Keratinocyte (primary cell): Measurements from ENCODE around the gene DUSP2. TPM values are rescaled to one million over a fixed set of nuclear protein-coding genes. Genes with fewer than 3 reads are reported as not detected.

Source experiments
- DNase-seq: peaks from one replicate; pipeline ENCODE4 v3.0.0-alpha.2; 2011; ENCODE audit warnings: low read depth, missing footprints, low spot score
- FAIRE-seq: peaks from 2 replicates; lab custom pipeline; 2011; peaks lifted over from hg19 to GRCh38; lab: Jason Lieb, UNC
- H2AFZ ChIP-seq: 2 replicates; pipeline ENCODE4 v1.6.0; 2012; ENCODE audit warnings: low read length, control low read depth, inconsistent platforms; ENCODE audit not compliant: control insufficient read depth
- H3K27ac ChIP-seq: 2 replicates; pipeline ENCODE4 v1.5.1; 2011; ENCODE audit warnings: low read length; ENCODE audit not compliant: control insufficient read depth, insufficient read depth
- H3K27me3 ChIP-seq: 3 replicates; pipeline ENCODE4 v1.6.0; 2011; ENCODE audit warnings: low read length; ENCODE audit not compliant: control insufficient read depth, insufficient read depth; ENCODE audit errors: extremely low read depth
- H3K36me3 ChIP-seq, 2 experiments: 2 replicates in 1 of 2; 3 replicates in 1 of 2; pipeline ENCODE4 v1.5.1; 2011; ENCODE audit warnings: low read length in 2 of 2, mild to moderate bottlenecking in 1 of 2; ENCODE audit not compliant: control insufficient read depth in 2 of 2, insufficient read depth in 2 of 2; ENCODE audit errors: extremely low read depth in 1 of 2
- H3K4me1 ChIP-seq: 3 replicates; pipeline ENCODE4 v1.5.1; 2011; ENCODE audit warnings: low read length; ENCODE audit not compliant: control insufficient read depth, insufficient read depth; ENCODE audit errors: extremely low read depth
- H3K4me2 ChIP-seq: 3 replicates; pipeline ENCODE4 v1.6.0; 2011; ENCODE audit warnings: low read depth, low read length; ENCODE audit not compliant: control insufficient read depth, insufficient read depth; ENCODE audit errors: extremely low read depth
- H3K4me3 ChIP-seq, 3 experiments: fragments of 200-600 bp in 1 of 3; sonication (generic) in 1 of 3; 2 replicates in 2 of 3; 3 replicates in 1 of 3; pipeline ENCODE4 v1.5.1; 2011 to 2016; ENCODE audit warnings: low read length in 3 of 3, mild to moderate bottlenecking in 3 of 3, control low read depth in 2 of 3, inconsistent platforms in 1 of 3, low read depth in 1 of 3, mixed read lengths in 1 of 3, mixed run types in 1 of 3, moderate library complexity in 1 of 3; ENCODE audit not compliant: control insufficient read depth in 2 of 3, insufficient read depth in 2 of 3; ENCODE audit errors: extremely low read depth in 1 of 3
- H3K79me2 ChIP-seq: 2 replicates; pipeline ENCODE4 v1.6.0; 2012; ENCODE audit warnings: low read length; ENCODE audit not compliant: control insufficient read depth, insufficient read depth
- H3K9ac ChIP-seq: 3 replicates; pipeline ENCODE4 v1.6.0; 2011; ENCODE audit warnings: low read length; ENCODE audit not compliant: control insufficient read depth, insufficient read depth; ENCODE audit errors: extremely low read depth
- H3K9me1 ChIP-seq: 3 replicates; pipeline ENCODE4 v1.6.0; 2011; ENCODE audit warnings: low read length; ENCODE audit not compliant: control insufficient read depth, insufficient read depth; ENCODE audit errors: extremely low read depth
- H3K9me3 ChIP-seq: 2 replicates; pipeline ENCODE4 v1.5.1; 2012; ENCODE audit warnings: low read depth, low read length; ENCODE audit not compliant: control insufficient read depth
- H4K20me1 ChIP-seq: 3 replicates; pipeline ENCODE4 v1.6.0; 2011; ENCODE audit warnings: low read length; ENCODE audit not compliant: control insufficient read depth, insufficient read depth; ENCODE audit errors: extremely low read depth
- CTCF ChIP-seq, 3 experiments: IDR thresholded peaks in 1 of 3; conservative IDR thresholded peaks in 1 of 3; optimal IDR thresholded peaks in 1 of 3; 2 replicates in 2 of 3; 3 replicates in 1 of 3; pipeline versions ENCODE3 to v1.5.1; 2011; ENCODE audit warnings: low read length in 3 of 3, mild to moderate bottlenecking in 3 of 3, moderate library complexity in 2 of 3, control low read depth in 1 of 3, inconsistent platforms in 1 of 3; ENCODE audit not compliant: insufficient read depth in 2 of 3; ENCODE audit errors: extremely low read depth in 1 of 3
- EZH2 ChIP-seq: IDR thresholded peaks from one replicate; pipeline ENCODE4 v1.6.1; 2012; ENCODE audit warnings: inconsistent platforms, mild to moderate bottlenecking, low read length, moderate library complexity
- dilution Hi-C: fragments of 300-500 bp; cut with MboI; formaldehyde crosslinking; loops from one replicate; pipeline ENCODE4 v1.7.0; 2020; ENCODE audit warnings: low sequenced_read_pairs; ENCODE audit not compliant: extremely low pct_ligation_motif_present
- polyA plus RNA-seq, 5 experiments: library from polyadenylated mRNA; depleted of rRNA in 3 of 5; stranded (reverse) in 3 of 5; stranded (forward) in 1 of 5; unstranded in 1 of 5; fragments of >200 nt; gene quantifications; 1 replicate in 1 of 5; 2 replicates in 3 of 5; 3 replicates in 1 of 5; pipeline versions ENCODE4 v1.2.1 to v1.2.3, GENCODE V29; 2011 to 2012; ENCODE audit warnings: missing spikeins in 2 of 5, low read depth in 1 of 5, low replicate concordance in 1 of 5

DUSP2 gene
- polyA plus RNA-seq, 1 donor (not counting 4 experiments of a cell fraction or from before 2014, with no cell fraction given): 1.2 TPM

GRCh38 chr2:96135171-96135570 lies 10.1 kb downstream of the DUSP2 start:
- Histone ChIP-seq H3K4me3 (no peak overlapping the region), H2AFZ (no peak overlapping the region), H3K4me2 (no peak overlapping the region), H4K20me1 (no peaks in the 10 kb centered on the region), H3K36me3 (no peaks in the 10 kb centered on the region), H3K9me3 (no peaks in the 10 kb centered on the region), H3K27me3 (peaks cover 19% of the 10 kb centered on the region), H3K4me1 (no peaks in the 10 kb centered on the region), H3K9me1 (no peaks in the 10 kb centered on the region), H3K79me2 (no peaks in the 10 kb centered on the region), H3K9ac (no peak overlapping the region), H3K27ac (no peak overlapping the region)
- FAIRE-seq (no peak), DNase-seq (no peak)
- dilution Hi-C loops: no loop called here
- TF ChIP-seq CTCF (optimal IDR thresholded peaks at IDR 0.05 in 1 of 3, IDR thresholded peaks at IDR 0.05 in 1 of 3, conservative IDR thresholded peaks at IDR 0.05 in 1 of 3; ENCODE audit: extremely low read depth in 1 of 3, insufficient read depth in 2 of 3, low read length in 3 of 3) (no peak), EZH2 (no peak)

- Histone ChIP-seq H3K36me3 (no peaks in the 10 kb centered on the region), H3K4me1 (no peaks in the 10 kb centered on the region), H3K4me2 (no peak overlapping the region), H3K4me3 (no peak overlapping the region), H3K9me3 (no peaks in the 10 kb centered on the region), H3K79me2 (no peaks in the 10 kb centered on the region), H3K9me1 (no peaks in the 10 kb centered on the region), H3K9ac (no peak overlapping the region), H4K20me1 (no peaks in the 10 kb centered on the region), H3K27ac (no peak overlapping the region), H3K27me3 (peaks cover 19% of the 10 kb centered on the region), H2AFZ (no peak overlapping the region)
- dilution Hi-C loops: no loop called here
- FAIRE-seq (no peak), DNase-seq (no peak)
- TF ChIP-seq EZH2 (no peak), CTCF (optimal IDR thresholded peaks at IDR 0.05 in 1 of 3, IDR thresholded peaks at IDR 0.05 in 1 of 3, conservative IDR thresholded peaks at IDR 0.05 in 1 of 3; ENCODE audit: extremely low read depth in 1 of 3, insufficient read depth in 2 of 3, low read length in 3 of 3) (no peak)
Measured at GRCh38 chr2:96134421-96134820, 10.8 kb downstream of the DUSP2 start.
